HT-29 (cell line): ENCODE measurements around the gene MXI1. TPM values are rescaled to one million over a fixed set of nuclear protein-coding genes. Genes with fewer than 3 reads are reported as not detected.
"Not testable (repeated sequence)": the region's sequence is repeated elsewhere in the genome, so short reads cannot be mapped to it uniquely, and the experiment has no call there.

Source experiments
- DNase-seq: peaks from one replicate; pipeline ENCODE4 v3.0.0-alpha.2; 2015; ENCODE audit warnings: low spot score
- total RNA-seq: library from RNA; depleted of rRNA; stranded (reverse); fragments of >200 nt; shearing (Covaris generic); gene quantifications from 2 replicates; pipeline ENCODE4 v1.2.3, GENCODE V29; 2014; rRNA removed

Gene MXI1
- total RNA-seq, 1 experiment from 2014 or later, result 18.1 TPM

DNA sequence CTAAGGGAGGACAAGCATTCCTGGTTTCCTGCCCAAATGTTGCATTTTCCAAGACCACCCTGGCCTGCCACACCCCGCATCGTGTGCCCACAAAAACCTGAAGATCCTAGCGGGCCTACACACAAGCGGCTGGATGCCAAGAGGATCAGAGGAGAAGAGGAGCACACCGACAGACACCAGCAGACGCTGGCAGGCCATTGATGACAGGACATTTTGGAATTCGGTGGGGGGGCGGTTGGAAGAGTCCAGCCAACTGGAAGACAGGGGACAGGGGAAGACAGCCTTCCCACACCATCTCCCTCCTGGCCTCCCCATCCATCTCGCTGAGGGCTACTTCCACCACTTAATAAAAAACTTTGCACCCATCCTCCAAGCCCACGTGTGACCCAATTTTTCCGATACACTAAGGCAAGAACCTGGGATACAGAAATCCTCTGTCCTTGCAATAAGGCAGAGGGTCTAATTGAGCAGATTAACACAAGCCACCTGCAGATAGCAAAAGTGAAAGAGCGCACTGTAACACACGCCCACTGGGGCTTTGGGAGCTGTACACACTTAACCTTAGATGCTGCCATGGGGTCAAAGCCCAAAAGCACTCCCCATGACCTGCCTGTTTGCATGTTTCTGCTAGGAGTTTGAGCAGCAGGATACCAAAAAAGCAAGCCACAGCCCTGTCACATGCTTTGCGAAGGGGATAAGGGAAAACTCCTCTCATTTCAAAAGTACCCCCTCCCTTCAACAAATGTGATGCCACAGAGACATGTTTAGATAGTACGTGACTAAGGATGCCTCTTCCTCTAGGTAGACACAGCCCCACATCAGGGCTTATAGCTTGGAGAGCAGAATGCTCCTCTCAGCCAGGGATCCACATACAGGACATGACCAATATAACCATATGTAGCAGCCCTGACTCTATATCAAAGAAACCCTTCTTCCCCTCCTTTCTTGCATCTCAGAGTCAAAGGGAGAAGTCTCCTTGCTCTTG is 110.8 kb downstream of the MXI1 start:
- DNase-seq, result no peak

DNA sequence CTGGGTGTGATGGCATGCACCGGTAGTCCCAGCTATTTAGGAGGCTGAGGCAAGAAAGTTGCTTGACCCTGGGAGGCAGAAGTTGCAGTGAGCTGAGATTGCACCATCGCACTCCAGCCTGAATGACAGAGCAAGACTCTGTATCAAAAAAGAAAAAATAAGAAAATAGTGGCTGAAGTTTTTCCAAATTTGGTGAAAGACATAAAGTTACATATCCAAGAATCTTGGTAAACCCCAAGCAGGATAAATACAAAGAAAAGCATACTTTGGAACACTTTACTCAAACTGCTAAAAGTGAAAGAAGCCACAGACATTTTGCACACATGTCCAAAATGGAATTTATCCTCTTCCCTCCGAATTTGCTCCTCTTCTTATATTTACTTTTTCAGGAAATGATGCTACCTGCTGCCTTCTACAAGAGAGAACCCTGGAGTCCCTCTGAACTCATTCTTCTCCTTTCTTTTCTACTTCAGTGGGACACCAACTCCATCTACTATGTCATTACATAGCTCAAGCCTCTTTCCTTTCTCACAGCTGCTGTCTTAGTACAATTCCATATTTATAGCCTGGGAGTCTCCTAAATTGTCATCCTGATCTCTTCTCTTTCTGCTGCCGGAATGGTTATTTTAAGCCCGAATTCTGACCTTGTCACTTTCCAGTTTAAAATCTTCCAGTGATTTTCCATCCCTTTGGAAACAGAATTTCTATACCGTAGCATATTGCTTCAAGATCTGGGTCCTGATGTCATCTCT is 114.6 kb downstream of the MXI1 start:
- no peak for DNase-seq

DNA sequence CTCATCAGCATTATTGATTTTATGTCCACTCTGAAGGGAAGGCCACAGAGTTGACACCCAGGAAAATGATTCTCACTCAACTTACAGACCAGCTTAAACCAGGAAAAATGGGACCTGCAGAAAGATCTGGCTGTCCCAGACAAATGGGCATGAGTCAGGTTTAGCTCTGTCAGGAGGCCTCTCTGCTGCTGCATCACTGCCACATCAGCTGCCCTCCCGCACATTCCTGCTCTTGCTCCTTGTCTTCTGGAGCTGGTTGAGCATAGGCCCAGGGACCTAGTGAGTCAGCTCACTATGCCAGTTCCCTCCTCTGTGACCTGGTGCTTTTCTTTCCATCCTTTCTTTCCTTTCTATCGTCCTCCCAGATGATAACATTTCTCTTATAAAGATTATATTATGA is 116.1 kb downstream of the MXI1 start:
- DNase-seq, result no peak

DNA sequence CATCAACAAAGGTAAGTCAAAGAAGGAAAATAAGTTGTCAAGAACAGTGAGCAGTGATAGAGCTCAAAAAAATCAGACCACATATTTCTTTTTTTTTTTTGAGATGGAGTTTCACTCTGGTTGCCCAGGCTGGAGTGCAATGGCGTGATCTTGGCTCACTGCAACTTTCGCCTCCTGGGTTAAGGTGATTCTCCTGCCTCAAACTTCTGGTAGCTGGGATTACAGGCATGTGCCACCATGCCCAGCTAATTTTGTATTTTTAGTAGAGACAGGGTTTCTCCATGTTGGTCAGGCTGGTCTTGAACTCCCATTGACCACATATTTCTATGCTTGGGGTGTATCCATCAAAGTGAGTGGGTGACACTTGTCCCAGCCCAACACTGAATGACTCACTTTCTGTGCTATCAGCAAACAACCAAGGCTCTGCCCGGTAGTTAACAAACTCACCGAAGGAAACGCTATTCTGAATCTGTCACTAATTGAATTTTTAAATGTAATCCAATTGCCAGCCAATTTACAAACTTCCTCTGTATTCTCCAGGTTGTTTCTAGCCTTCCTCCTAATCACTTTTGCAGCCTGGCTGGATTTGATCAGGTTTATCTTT is 116.9 kb downstream of the MXI1 start:
- DNase-seq, result no peak

DNA sequence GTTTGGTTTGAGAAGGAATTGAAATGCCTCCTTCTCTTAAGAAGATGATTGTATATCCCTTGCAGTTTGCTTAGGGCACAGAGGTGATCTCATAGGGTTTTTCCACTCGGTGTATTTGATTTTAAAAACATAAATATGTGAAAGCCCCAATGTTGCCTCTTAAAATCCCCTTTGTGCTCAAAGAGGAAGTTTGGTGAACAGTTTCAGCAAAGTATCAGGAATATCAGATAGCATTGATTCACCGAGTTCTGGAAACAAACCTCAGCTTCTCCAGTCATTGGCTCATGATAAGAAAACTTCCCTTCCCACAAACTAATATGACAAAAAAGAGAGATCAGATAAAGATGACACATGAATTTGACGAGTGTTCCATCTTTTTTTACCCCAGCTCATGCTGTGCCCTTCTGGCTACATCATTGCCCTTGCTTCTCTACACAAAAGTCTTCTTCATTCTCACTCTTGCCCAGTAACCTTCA is 117.4 kb downstream of the MXI1 start:
- DNase-seq, result no peak

DNA sequence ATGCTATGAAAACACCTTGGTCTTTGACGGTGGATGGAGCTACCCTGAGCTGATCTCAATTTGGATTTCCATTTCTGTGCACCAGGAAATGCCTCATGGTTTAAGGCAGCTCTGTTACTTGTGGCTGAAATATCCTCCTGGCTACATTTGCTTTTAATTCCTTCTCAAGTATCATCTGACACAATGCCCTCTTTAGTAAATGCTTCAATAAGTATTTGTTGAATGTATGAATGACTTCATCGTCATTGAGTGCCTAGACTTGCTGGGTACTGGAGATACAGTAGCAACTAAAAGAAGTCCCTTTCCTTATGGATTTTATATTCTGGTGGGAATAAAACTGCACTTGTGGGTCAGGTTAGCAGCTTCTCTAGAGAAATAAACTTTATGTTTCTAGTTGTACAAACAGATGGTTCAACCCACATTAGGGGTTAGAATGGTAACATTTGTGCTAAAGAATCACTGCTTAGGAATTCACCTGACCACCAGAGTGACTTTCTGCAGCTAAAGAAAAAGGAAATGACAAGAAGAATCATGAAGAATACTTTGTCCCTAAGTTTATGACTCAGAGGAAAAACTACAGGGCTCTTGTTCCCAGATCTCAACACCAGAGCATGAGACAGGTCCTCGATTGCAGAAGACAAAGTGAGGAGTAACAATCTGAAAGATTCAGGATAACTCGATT is 119.1 kb downstream of the MXI1 start:
- no peak for DNase-seq

DNA sequence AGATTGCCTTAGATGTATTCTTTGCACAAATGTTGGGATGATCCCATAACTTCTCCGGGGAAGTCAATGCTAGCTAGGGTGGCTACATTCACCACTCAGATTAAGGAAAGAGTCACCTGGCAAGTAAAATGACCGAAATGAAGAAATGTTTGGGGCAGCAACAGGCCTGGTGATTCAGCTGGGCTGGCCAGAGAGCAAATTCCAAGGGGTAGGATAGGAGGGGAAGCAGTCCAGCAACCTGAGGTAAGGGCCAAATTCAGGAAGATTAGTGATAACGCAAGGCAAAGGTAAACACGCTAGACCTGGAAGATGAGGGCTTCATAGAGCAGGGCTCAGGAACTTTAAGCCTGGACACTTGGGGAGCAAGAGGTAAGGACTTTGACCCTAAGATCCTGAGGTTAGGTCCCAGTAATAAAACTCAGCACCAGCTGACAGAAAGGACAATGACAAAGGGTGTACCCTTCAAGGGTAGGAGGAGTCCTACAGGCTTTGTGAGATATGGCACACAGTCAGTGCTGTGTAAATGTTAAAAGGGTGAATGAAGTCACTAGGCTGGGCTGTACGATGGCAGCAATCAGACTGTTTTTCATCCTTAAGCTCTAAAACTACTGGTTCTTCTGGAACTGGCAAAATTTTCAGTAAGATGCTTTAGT is 120.0 kb downstream of the MXI1 start:
- no peak for DNase-seq

DNA sequence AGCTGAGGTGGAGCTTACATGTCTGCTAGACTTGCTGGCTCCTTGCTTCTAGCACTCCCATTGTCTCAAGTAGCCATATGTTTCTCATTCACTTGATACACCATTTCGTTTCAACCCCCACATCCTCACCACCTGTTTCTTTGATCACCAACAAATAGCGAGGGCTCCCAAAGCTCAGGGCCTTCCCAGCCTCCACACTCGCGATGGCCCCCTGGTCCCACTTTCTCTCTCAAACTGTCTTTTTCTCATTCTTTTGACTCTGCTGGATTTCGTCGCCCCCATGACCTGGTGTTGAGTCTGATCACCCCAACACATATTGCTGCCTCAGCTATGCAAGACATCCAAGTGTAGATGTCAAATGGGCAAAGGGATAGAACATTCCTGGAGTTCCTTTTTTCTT is 123.3 kb downstream of the MXI1 start:
- DNase-seq, result no peak

DNA sequence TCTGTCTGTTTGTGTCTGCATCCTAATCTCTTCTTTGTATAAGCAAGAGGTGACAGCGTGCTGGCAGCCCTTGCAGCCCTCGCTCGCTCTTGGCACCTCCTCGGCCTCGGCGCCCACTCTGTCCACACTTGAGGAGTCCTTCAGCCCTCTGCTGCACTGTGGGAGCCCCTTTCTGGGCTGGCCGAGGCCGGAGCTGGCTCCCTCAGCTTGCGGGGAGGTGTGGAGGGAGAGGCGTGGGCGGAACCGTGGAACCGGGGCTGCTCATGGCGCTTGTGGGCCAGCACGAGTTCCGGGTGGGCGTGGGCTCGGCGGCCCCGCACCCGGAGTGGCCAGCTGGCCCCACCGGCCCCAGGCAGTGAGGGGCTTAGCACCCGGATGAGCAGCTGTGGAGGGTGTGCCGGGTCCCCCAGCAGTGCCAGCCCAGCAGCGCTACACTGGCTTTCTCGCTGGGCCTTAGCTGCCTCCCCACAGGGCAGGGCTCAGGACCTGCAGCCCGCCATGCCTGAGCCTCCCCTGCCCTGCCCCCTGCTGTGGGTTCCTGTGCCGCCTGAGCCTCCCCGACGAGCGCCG is 123.9 kb downstream of the MXI1 start:
- not testable (repeated sequence) for DNase-seq

DNA sequence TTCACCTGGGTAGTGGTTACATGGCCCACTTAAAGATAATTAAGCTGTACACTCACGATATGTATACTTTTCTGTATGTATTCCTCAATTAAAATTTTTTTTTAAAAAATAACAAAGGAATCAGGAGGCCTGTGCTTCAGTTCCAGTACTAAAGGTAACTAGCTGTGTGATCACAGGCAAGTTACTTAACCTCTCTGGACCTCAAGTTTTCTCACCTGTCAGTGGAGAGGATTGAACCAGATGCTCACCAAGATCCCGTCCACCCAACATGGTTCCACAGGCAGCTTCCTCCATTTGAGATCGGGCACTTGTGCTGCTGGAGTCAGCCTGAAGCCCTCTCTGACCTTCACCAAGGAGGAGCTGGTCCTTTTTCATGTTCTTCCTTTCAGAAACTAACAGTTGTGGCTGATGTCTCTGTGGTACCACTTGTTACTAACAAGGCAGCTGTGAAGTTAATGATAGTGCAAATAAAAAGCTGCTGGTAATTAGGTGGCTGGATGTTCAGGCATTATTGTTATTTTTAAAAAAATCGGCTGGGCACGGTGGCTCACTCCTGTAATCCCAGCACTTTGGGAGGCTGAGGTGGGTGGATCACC is 126.8 kb downstream of the MXI1 start:
- DNase-seq, result no peak

DNA sequence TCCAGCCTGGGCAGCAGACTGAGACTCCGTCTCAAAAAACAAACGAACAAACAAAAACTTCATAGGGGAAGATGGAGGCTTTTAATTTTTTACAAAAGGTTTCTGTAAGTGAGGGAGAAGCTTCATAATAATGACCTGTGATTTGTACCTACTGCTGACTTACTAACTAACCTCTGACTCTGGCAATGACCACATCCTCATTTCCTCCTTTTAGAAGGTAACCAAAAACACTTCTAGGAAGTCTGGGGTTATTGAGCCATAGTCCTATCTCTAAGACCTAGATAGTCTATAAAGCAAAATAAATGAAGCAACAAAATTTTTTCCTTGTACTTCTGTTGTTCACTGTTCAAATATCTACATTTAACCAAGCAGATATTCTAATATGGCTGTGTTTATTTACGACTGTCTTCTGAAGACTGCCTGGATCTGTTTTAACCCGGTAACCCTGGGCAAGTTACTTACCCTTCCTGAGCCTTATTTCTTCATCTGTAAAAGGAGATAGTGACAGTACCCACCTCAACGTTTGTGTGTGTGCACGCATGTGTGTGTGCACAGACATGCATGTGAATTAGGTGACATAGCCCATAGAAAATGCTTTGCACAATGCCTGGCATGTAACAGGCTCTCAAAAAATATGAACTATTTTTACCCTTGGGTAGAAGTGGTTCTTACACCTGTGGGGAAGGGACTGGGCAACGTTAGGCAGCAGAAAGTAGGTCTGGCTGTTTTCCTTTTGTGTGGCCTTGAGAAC is 128.1 kb downstream of the MXI1 start:
- no peak for DNase-seq

DNA sequence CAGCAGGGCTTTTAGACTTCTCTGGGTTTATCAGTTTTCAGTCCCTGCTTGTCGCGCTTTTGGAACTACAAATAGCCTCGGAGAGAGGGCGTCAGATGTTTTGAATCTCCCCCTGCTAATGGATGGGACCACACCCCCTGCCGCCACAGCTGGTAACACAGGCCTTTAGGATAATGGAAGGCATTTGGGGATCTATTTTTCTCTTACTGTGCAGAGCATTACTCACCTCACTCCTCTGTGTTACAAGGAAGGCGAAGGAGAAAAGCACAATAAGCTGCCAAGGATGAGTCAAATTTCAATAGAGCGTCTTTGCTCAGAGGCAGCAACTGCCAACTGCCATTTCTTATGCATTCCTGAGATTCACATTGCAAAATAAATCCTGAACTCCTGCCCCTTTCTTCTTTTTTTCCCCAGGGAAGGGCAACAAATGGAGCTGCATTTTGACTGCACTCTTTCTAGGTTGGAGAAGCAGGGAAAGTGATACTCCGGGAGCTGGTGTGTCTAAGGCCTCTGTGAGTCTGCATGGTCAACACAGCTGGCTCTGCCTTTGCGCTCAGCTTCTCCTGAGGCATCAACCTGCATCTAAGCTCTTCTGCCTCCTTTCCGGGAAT is 128.8 kb downstream of the MXI1 start:
- DNase-seq, result no peak

Other genes starting within 250 kb of the MXI1 start
- 63.0 and 73.6 TPM in 2 replicates for gene ADD3, start 199.6 kb upstream of the MXI1 start, total RNA-seq
- 3.3 and 6.8 TPM in 2 replicates for gene SMNDC1, start 97.3 kb downstream of the MXI1 start, total RNA-seq